ENCODE data around the gene SDCCAG8.

DNA sequence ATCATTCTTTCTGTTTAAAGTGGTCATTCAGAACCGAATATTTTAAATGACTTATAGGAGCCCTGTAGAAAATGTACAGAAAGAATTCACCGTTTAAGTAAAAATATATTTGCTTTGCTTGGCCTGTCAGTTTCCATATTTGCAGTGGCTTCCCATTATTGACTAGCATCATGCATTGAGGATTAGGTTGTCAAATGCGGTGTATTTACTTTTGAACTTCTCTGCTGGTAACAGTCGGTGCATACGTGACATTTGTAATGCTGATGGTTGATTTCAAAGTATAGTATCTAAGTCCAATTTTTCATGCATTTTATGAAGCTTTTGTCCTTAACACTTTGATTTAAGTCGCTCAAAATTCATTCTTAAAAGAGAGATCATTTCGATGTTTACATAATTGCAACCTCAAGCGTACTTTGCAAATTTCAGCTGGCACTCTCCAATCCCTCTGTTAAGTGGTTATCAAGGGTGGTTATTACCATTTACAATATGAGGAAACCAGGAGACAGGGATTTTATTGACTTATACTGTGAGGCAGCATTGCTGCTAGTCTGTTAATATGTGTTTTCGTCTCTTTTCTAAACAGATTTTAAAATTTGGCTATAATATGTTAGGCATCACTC is 201.6 kb downstream of the SDCCAG8 start:
- TF ChIP-seq, protein P1, sequence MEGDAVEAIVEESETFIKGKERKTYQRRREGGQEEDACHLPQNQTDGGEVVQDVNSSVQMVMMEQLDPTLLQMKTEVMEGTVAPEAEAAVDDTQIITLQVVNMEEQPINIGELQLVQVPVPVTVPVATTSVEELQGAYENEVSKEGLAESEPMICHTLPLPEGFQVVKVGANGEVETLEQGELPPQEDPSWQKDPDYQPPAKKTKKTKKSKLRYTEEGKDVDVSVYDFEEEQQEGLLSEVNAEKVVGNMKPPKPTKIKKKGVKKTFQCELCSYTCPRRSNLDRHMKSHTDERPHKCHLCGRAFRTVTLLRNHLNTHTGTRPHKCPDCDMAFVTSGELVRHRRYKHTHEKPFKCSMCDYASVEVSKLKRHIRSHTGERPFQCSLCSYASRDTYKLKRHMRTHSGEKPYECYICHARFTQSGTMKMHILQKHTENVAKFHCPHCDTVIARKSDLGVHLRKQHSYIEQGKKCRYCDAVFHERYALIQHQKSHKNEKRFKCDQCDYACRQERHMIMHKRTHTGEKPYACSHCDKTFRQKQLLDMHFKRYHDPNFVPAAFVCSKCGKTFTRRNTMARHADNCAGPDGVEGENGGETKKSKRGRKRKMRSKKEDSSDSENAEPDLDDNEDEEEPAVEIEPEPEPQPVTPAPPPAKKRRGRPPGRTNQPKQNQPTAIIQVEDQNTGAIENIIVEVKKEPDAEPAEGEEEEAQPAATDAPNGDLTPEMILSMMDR (IDR thresholded peaks at IDR 0.05): no peak
- TF ChIP-seq POLR2A (IDR thresholded peaks at IDR 0.05): no peak
- TF ChIP-seq POLR2AphosphoS5 (IDR thresholded peaks at IDR 0.05): no peak
